ENCODE measurements around the gene SCN11A.
"Not testable (repeated sequence)": the region's sequence is repeated elsewhere in the genome, so short reads cannot be mapped to it uniquely, and the experiment has no call there.

The SCN11A gene

GRCh38 chr3:39064646-39065045 lies 12.9 kb upstream of the SCN11A start:
- no peak for DNase-seq

- peak in 1 of 5 experiments; percentile 14 for DNase-seq
Observed at GRCh38 chr3:39063143-39063542, 11.4 kb upstream of the SCN11A start.

- DNase-seq, result no peak
Observed at GRCh38 chr3:39062180-39062579, 10.4 kb upstream of the SCN11A start.

- not testable (repeated sequence) for DNase-seq
Observed at GRCh38 chr3:39061228-39061627, 9.5 kb upstream of the SCN11A start.

- no peak for DNase-seq
Observed at GRCh38 chr3:39056151-39056550, 4.4 kb upstream of the SCN11A start.

- no peak for DNase-seq
Observed at GRCh38 chr3:39053696-39054095, 2.0 kb upstream of the SCN11A start.

- peak in 1 of 5 experiments; percentile 50 for DNase-seq
Observed at GRCh38 chr3:39052583-39052982, 839 bp upstream of the SCN11A start.

GRCh38 chr3:39050029-39050428 lies 1.7 kb downstream of the SCN11A start:
- no peak for DNase-seq

- peak in 1 of 5 experiments; percentile 24 for DNase-seq
Observed at GRCh38 chr3:39038165-39038564, 13.6 kb downstream of the SCN11A start.

GRCh38 chr3:39029556-39029955 lies 22.2 kb downstream of the SCN11A start:
- no peak for DNase-seq

GRCh38 chr3:39028546-39028945 lies 23.2 kb downstream of the SCN11A start:
- DNase-seq, result no peak

- no peak for DNase-seq
Observed at GRCh38 chr3:39025222-39025970, 26.3 kb downstream of the SCN11A start.

GRCh38 chr3:39024497-39024896 lies 27.2 kb downstream of the SCN11A start:
- no peak for DNase-seq

GRCh38 chr3:39022286-39022630 lies 29.5 kb downstream of the SCN11A start:
- no peak for DNase-seq

GRCh38 chr3:39021465-39022285 lies 30.1 kb downstream of the SCN11A start:
- no peak for DNase-seq

- DNase-seq, result no peak
Observed at GRCh38 chr3:39021029-39021428, 30.7 kb downstream of the SCN11A start.

GRCh38 chr3:39019299-39019698 lies 32.4 kb downstream of the SCN11A start:
- no peak for DNase-seq

- no peak for DNase-seq
Observed at GRCh38 chr3:39015418-39015817, 36.3 kb downstream of the SCN11A start.

GRCh38 chr3:39013921-39014509 lies 37.7 kb downstream of the SCN11A start:
- DNase-seq, result no peak

- no peak for DNase-seq
Observed at GRCh38 chr3:39013289-39013688, 38.5 kb downstream of the SCN11A start.

- DNase-seq, result no peak
Observed at GRCh38 chr3:39011191-39011736, 40.5 kb downstream of the SCN11A start.

- DNase-seq, result no peak
Observed at GRCh38 chr3:39005295-39005694, 46.4 kb downstream of the SCN11A start.
